HT1080 (cell line): ENCODE measurements around the gene DAB1. TPM values are rescaled to one million over a fixed set of nuclear protein-coding genes. Genes with fewer than 3 reads are reported as not detected.

Experiments used
- DNase-seq: peaks from one replicate; pipeline ENCODE4 v3.0.0-alpha.2; 2015; ENCODE audit warnings: low read depth
- total RNA-seq: library from RNA; depleted of rRNA; stranded (reverse); fragments of >200 nt; shearing (Covaris generic); gene quantifications from 2 replicates; pipeline ENCODE4 v1.2.3, GENCODE V29; 2014

DAB1 gene
- total RNA-seq, 1 experiment from 2014 or later: not detected

DNA sequence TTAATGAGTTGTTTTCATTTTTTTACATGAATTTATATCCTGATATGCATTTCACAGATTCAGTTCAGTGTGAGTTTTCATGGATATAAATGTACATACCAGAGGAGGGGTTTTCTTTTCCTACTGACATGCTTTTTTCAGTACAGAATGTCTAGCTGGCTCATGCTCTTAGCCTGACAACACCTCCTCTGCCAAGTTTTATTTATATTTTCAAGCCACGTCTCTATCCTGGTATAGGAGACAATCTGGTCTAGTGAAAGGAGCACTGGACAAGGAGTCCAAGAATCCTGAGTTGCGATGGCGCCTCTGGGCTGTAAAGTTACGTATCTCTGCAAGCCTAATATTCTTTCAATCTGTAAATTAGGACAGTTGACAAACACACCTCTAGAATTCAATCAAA, 4.9 kb downstream of the DAB1 start:
- no peak for DNase-seq

- DNase-seq: peak; percentile 84
These were observed 12.6 kb downstream of the DAB1 start for GRCh38 chr1:57411262-57411661.

GRCh38 chr1:57410508-57410907, 13.4 kb downstream of the DAB1 start:
- no peak for DNase-seq

- no peak for DNase-seq
These were observed 15.9 kb downstream of the DAB1 start for GRCh38 chr1:57407928-57408327.

DNA sequence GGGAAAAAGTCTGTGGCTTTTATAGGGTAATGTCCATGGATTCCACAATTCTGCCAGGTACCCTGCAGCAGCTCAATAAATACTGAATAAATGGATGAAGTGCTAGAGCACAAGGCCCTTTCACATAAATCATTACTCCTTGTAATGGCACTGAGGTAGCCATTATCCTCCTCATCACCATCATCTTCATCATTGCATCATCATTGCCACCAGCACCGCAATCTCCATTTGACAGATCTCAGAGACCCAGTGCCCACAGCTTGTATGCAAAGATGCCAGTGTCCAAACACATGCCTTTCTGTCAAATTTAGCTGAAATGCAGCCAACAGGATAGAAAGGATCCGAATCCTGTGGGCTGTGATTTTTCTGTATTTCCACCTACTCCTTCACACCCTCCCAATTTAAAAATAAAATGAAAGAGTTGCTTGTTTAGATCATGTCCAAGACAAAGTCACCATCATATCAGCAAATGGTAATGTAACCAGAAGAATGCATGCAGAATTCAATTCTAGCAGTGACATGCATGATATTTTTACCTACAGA, 17.4 kb downstream of the DAB1 start:
- DNase-seq: no peak

DNA sequence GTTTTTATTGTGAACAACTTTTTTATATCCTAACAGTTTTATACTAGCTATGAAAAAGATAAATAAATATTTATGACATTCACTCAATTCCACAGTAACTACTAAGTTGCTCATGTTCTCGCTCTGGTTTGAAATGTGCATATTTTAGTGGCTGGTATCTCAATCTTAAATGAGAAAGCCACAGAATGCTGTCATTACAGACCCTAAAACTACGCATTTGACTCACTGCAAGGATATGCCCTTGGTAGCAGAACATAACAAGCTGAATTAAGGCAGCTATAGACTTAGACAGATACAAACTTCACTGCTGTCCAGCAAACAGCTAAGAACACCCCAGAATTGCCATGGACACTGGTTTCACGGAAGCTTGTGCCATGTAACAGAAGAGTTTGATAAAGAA, 19.0 kb downstream of the DAB1 start:
- no peak for DNase-seq

GRCh38 chr1:57403201-57403600, 20.7 kb downstream of the DAB1 start:
- DNase-seq: no peak

DNA sequence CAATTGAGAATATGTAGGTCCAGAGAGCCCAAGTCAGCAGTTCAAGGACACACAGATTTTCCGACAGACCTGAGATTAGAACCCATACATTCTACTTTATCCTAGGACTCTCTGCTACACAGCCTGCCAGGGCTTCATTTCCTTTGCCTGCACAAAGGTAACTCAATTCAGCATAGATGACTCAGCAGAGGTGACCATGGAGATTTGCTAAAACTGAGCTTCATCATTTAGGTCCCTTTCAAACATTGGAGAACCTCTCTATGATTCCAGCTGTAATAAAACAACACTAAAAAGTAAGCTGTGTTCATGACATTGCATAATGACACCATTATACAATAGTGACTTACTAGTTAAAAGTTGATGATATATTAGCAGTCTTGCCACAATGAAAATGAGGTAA, 22.2 kb downstream of the DAB1 start:
- DNase-seq: no peak

GRCh38 chr1:57400048-57400447, 23.8 kb downstream of the DAB1 start:
- DNase-seq: no peak

- no peak for DNase-seq
These were observed 30.7 kb downstream of the DAB1 start for GRCh38 chr1:57393058-57393584.

GRCh38 chr1:57385336-57385735, 38.5 kb downstream of the DAB1 start:
- DNase-seq: no peak

GRCh38 chr1:57384901-57385300, 39.0 kb downstream of the DAB1 start:
- no peak for DNase-seq

DNA sequence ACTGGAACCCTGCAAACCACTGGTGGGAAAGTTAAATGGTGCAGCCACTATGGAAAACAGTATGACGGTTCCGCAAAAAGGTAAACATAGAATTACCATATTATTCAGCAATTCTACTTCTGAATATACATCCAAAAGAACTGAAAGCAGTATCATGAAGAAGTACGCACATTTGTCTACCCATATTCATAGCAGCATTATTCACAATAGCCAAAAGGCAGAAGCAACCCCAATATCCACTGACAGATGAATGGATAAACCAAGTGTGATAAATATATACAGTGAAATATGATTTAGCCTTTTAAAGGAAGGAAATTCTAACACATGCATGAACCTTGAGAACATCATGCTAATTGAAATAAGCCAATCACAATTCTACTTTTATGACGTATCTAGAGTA, 39.6 kb downstream of the DAB1 start:
- DNase-seq: no peak

DNA sequence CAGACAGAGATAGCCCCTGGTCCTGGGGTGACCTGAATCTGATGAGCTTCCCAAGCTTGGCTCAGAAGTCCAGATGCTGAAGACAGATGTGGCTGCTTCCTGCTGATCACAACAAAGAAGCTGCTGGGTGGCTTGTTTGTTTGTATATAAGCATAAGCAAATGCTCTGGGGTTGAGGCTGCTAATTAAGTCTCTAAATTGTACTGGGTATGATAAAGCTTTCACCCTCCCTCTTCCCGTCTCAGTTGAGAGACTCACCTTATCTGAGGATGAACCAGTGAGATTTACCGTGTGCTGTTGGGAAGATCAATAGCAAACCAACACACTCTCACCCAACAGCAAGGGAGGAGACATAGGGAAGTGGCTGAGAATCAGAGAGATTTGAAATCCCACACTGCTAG, 42.0 kb downstream of the DAB1 start:
- DNase-seq: no peak

DNA sequence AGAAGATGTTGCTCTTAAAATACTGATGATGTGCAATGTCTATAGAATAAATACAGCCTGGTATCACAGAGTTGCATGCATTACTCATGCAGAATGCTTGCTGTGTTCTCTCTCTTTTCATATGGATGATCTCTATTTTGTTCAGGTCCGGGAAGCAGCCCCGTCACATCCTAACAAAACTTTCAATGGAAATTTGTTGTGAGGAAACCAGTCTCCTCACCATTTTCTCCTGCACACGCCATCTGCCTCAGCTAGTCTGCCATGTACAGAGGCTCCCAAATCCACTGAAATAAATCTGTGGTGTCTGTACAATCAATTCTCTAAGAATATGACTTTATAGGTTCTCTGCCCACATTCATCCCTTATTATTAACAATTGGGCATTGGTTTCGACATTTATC, 42.4 kb downstream of the DAB1 start:
- no peak for DNase-seq

GRCh38 chr1:57380923-57381322, 42.9 kb downstream of the DAB1 start:
- DNase-seq: no peak

GRCh38 chr1:57378534-57378933, 45.3 kb downstream of the DAB1 start:
- DNase-seq: no peak

GRCh38 chr1:57377339-57378139, 46.3 kb downstream of the DAB1 start:
- no peak for DNase-seq

DNA sequence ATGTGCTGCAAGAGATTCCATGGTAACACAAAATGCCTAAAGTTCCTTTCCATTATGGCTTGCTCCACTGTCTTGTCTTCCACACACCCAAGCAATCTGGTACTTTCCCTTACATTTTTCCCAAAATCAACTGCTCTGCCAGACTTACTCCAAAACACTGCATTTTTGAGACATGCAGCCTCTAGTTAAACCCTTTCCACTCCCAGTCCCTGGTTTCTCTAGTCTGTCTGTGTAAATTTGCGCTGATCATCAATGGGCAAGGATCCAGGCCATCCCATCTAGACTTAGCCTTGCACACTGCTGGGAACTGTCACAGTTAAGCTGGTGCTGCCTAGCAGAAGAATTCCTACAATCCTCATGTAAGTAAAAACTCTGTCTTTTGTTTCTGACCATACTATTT, 47.8 kb downstream of the DAB1 start:
- DNase-seq: no peak

DNA sequence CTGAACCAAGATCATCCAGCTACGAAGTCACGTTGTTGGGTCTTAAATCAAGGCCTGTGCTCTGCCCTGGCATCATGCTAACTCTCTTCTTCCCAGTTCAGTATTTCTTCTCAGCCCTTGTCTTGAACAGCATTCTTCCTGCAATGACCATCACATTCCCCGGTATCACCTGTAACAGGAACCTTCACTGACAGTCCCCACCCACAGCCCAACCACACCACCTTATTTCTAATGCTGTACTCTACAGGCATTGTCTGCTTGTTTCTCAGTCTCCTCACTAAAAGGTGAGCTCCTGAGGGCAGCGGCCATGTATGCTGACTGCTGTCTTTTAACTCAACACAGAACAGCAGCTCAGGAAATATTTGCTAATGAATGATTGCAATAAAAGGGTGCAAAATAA, 54.0 kb downstream of the DAB1 start:
- no peak for DNase-seq

DNA sequence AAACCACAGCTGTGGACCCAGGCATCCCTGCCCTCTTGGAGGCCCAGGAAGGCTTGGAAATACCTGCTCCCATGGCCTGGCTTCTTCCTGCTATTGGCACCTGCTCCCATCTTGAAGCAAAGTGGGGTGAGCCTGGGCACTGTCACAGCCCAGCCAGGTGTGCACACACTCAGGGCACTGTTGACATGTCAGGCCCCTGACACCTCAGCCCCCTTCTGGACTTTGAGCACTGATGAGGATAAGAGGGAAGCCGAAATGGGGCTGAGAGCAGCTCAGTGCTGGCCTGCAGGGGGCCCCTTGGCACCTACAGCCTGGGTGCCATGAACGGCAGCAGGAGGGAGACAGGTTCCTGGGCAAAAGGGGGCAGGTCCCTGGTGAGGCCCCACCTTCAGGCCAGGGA, 55.9 kb downstream of the DAB1 start:
- DNase-seq: no peak

GRCh38 chr1:57363643-57364042, 60.2 kb downstream of the DAB1 start:
- DNase-seq: no peak

DNA sequence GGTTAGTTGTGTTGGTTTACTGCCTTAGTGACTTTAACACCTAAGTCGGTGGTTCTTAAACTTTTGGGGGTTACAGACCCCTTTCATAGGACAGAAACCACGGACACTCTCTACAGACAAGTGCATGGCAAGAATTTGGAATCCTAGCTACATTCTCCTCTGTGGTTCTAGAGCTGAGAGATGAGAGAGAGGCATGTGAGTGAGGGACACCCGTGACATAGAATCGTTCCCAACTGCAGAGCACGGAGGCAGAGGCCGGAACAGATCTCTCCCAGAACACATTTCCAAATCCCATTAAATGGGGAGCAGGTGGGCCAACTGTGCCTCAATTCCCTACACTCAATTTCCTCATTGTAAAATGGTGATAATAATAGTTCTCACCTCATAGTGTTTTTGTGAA, 60.7 kb downstream of the DAB1 start:
- no peak for DNase-seq
